ENCODE data around the gene LYSMD3.

The LYSMD3 gene

GRCh38 chr5:90530736-90531487, 1.5 kb upstream of the LYSMD3 start:
- Mint-ChIP-seq H3K9me3 (no peaks in the 10 kb centered on the region), H3K36me3 (ENCODE audit: low read depth) (peaks cover 8% of the 10 kb centered on the region), H3K4me3 (no peak overlapping the region), H3K27ac (no peak overlapping the region), H3K27me3 (ENCODE audit: low read depth) (peaks cover 32% of the 10 kb centered on the region), H3K4me1 (ENCODE audit: low read depth) (peaks cover 19% of the 10 kb centered on the region)
- DNase-seq (ENCODE audit: low spot score): no peak

- Mint-ChIP-seq H3K9me3 (no peaks in the 10 kb centered on the region), H3K4me3 (peak overlapping the region; percentile 100), H3K27ac (peak overlapping the region; percentile 99), H3K4me1 (ENCODE audit: low read depth) (peaks cover 19% of the 10 kb centered on the region), H3K36me3 (ENCODE audit: low read depth) (peaks cover 9% of the 10 kb centered on the region), H3K27me3 (ENCODE audit: low read depth) (peaks cover 26% of the 10 kb centered on the region)
- DNase-seq (ENCODE audit: low spot score): peak; percentile 57
These were observed 724 bp upstream of the LYSMD3 start for GRCh38 chr5:90529939-90530677.

- Mint-ChIP-seq H3K36me3 (ENCODE audit: low read depth) (peaks cover 13% of the 10 kb centered on the region), H3K27me3 (ENCODE audit: low read depth) (peaks cover 19% of the 10 kb centered on the region), H3K4me3 (peak overlapping the region; percentile 100), H3K4me1 (ENCODE audit: low read depth) (peaks cover 23% of the 10 kb centered on the region), H3K27ac (peak overlapping the region; percentile 99), H3K9me3 (no peaks in the 10 kb centered on the region)
- no peak for DNase-seq (ENCODE audit: low spot score)
These were observed 687 bp downstream of the LYSMD3 start for GRCh38 chr5:90528601-90529193.

GRCh38 chr5:90519081-90519480, 10.3 kb downstream of the LYSMD3 start:
- Mint-ChIP-seq H3K4me3 (no peak overlapping the region), H3K27me3 (ENCODE audit: low read depth) (no peaks in the 10 kb centered on the region), H3K36me3 (ENCODE audit: low read depth) (peaks cover 36% of the 10 kb centered on the region), H3K4me1 (ENCODE audit: low read depth) (peaks cover 2% of the 10 kb centered on the region), H3K9me3 (no peaks in the 10 kb centered on the region), H3K27ac (no peak overlapping the region)
- no peak for DNase-seq (ENCODE audit: low spot score)

- no peak overlapping the region for H3K4me3 Mint-ChIP-seq
- H3K36me3 Mint-ChIP-seq (ENCODE audit: low read depth): peaks cover 34% of the 10 kb centered on the region
- no peaks in the 10 kb centered on the region for H3K27me3 Mint-ChIP-seq (ENCODE audit: low read depth)
- no peak overlapping the region for H3K27ac Mint-ChIP-seq
- H3K4me1 Mint-ChIP-seq (ENCODE audit: low read depth): no peaks in the 10 kb centered on the region
- no peaks in the 10 kb centered on the region for H3K9me3 Mint-ChIP-seq
- DNase-seq (ENCODE audit: low spot score): no peak
These were observed 10.7 kb downstream of the LYSMD3 start for GRCh38 chr5:90518661-90519060.

GRCh38 chr5:90514520-90514919, 14.9 kb downstream of the LYSMD3 start:
- Mint-ChIP-seq H3K9me3 (no peaks in the 10 kb centered on the region), H3K4me3 (no peak overlapping the region), H3K36me3 (ENCODE audit: low read depth) (peaks cover 19% of the 10 kb centered on the region), H3K4me1 (ENCODE audit: low read depth) (no peaks in the 10 kb centered on the region), H3K27me3 (ENCODE audit: low read depth) (no peaks in the 10 kb centered on the region), H3K27ac (no peak overlapping the region)
- DNase-seq (ENCODE audit: low spot score): no peak

GRCh38 chr5:90510438-90510837, 18.9 kb downstream of the LYSMD3 start:
- no peak for DNase-seq (ENCODE audit: low spot score)
- Mint-ChIP-seq H3K4me3 (no peak overlapping the region), H3K4me1 (ENCODE audit: low read depth) (peaks cover 8% of the 10 kb centered on the region), H3K9me3 (no peaks in the 10 kb centered on the region), H3K27ac (no peak overlapping the region), H3K36me3 (ENCODE audit: low read depth) (peaks cover 6% of the 10 kb centered on the region), H3K27me3 (ENCODE audit: low read depth) (no peaks in the 10 kb centered on the region)

GRCh38 chr5:90506221-90506620, 23.2 kb downstream of the LYSMD3 start:
- H3K36me3 Mint-ChIP-seq (ENCODE audit: low read depth): no peaks in the 10 kb centered on the region
- no peaks in the 10 kb centered on the region for H3K9me3 Mint-ChIP-seq
- H3K4me1 Mint-ChIP-seq (ENCODE audit: low read depth): peaks cover 8% of the 10 kb centered on the region
- DNase-seq (ENCODE audit: low spot score): no peak
- H3K4me3 Mint-ChIP-seq: no peak overlapping the region
- no peaks in the 10 kb centered on the region for H3K27me3 Mint-ChIP-seq (ENCODE audit: low read depth)
- no peak overlapping the region for H3K27ac Mint-ChIP-seq

GRCh38 chr5:90504743-90505142, 24.6 kb downstream of the LYSMD3 start:
- H3K9me3 Mint-ChIP-seq: no peaks in the 10 kb centered on the region
- no peaks in the 10 kb centered on the region for H3K36me3 Mint-ChIP-seq (ENCODE audit: low read depth)
- no peaks in the 10 kb centered on the region for H3K27me3 Mint-ChIP-seq (ENCODE audit: low read depth)
- no peak overlapping the region for H3K4me3 Mint-ChIP-seq
- no peak overlapping the region for H3K27ac Mint-ChIP-seq
- no peak for DNase-seq (ENCODE audit: low spot score)
- H3K4me1 Mint-ChIP-seq (ENCODE audit: low read depth): peaks cover 8% of the 10 kb centered on the region

- peaks cover 8% of the 10 kb centered on the region for H3K4me1 Mint-ChIP-seq (ENCODE audit: low read depth)
- H3K27ac Mint-ChIP-seq: no peak overlapping the region
- no peaks in the 10 kb centered on the region for H3K9me3 Mint-ChIP-seq
- no peaks in the 10 kb centered on the region for H3K27me3 Mint-ChIP-seq (ENCODE audit: low read depth)
- no peak for DNase-seq (ENCODE audit: low spot score)
- H3K4me3 Mint-ChIP-seq: no peak overlapping the region
- no peaks in the 10 kb centered on the region for H3K36me3 Mint-ChIP-seq (ENCODE audit: low read depth)
These were observed 25.8 kb downstream of the LYSMD3 start for GRCh38 chr5:90503596-90503995.

GRCh38 chr5:90495146-90495545, 34.2 kb downstream of the LYSMD3 start:
- H3K27ac Mint-ChIP-seq: no peak overlapping the region
- no peaks in the 10 kb centered on the region for H3K27me3 Mint-ChIP-seq (ENCODE audit: low read depth)
- DNase-seq (ENCODE audit: low spot score): no peak
- H3K4me3 Mint-ChIP-seq: no peak overlapping the region
- no peaks in the 10 kb centered on the region for H3K4me1 Mint-ChIP-seq (ENCODE audit: low read depth)
- H3K9me3 Mint-ChIP-seq: peaks cover 4% of the 10 kb centered on the region
- peaks cover 3% of the 10 kb centered on the region for H3K36me3 Mint-ChIP-seq (ENCODE audit: low read depth)

- H3K27me3 Mint-ChIP-seq (ENCODE audit: low read depth): no peaks in the 10 kb centered on the region
- peaks cover 3% of the 10 kb centered on the region for H3K36me3 Mint-ChIP-seq (ENCODE audit: low read depth)
- DNase-seq (ENCODE audit: low spot score): no peak
- H3K9me3 Mint-ChIP-seq: peaks cover 4% of the 10 kb centered on the region
- H3K27ac Mint-ChIP-seq: no peak overlapping the region
- no peaks in the 10 kb centered on the region for H3K4me1 Mint-ChIP-seq (ENCODE audit: low read depth)
- H3K4me3 Mint-ChIP-seq: no peak overlapping the region
These were observed 35.3 kb downstream of the LYSMD3 start for GRCh38 chr5:90494043-90494442.

GRCh38 chr5:90488791-90489190, 40.6 kb downstream of the LYSMD3 start:
- no peak overlapping the region for H3K4me3 Mint-ChIP-seq
- DNase-seq (ENCODE audit: low spot score): no peak
- no peaks in the 10 kb centered on the region for H3K4me1 Mint-ChIP-seq (ENCODE audit: low read depth)
- peaks cover 5% of the 10 kb centered on the region for H3K9me3 Mint-ChIP-seq
- H3K36me3 Mint-ChIP-seq (ENCODE audit: low read depth): no peaks in the 10 kb centered on the region
- H3K27ac Mint-ChIP-seq: no peak overlapping the region
- H3K27me3 Mint-ChIP-seq (ENCODE audit: low read depth): no peaks in the 10 kb centered on the region

- H3K27ac Mint-ChIP-seq: no peak overlapping the region
- peaks cover 2% of the 10 kb centered on the region for H3K36me3 Mint-ChIP-seq (ENCODE audit: low read depth)
- no peaks in the 10 kb centered on the region for H3K27me3 Mint-ChIP-seq (ENCODE audit: low read depth)
- H3K9me3 Mint-ChIP-seq: peaks cover 5% of the 10 kb centered on the region
- no peak overlapping the region for H3K4me3 Mint-ChIP-seq
- H3K4me1 Mint-ChIP-seq (ENCODE audit: low read depth): no peaks in the 10 kb centered on the region
- no peak for DNase-seq (ENCODE audit: low spot score)
These were observed 44.8 kb downstream of the LYSMD3 start for GRCh38 chr5:90484540-90484939.

Data from T-helper 2 cell treated with Interferon-gamma antibody and Interleukin-4, amounts not matched to agents 5 μg/mL and 100 μg/mL, for 36 hours (primary cell).